Fibroblast of lung (primary cell): ENCODE results near the gene IQSEC3.

Experiments used
- CTCF ChIP-seq, 2 donors: IDR thresholded peaks in 1 of 2; conservative IDR thresholded peaks in 1 of 2; 1 replicate in 1 of 2; 2 replicates in 1 of 2; pipeline ENCODE4 v1.5.1; 2011 to 2012; ENCODE audit warnings: low read length in 2 of 2, control low read depth in 1 of 2, inconsistent platforms in 1 of 2, low read depth in 1 of 2, mild to moderate bottlenecking in 1 of 2
- EZH2 ChIP-seq: IDR thresholded peaks from 2 replicates; pipeline ENCODE4 v1.5.1; 2012; ENCODE audit warnings: low read length, control low read depth, mild to moderate bottlenecking; ENCODE audit errors: missing control alignments

GRCh38 chr12:87315-87714 lies 20.7 kb downstream of the IQSEC3 start:
- no peak for TF ChIP-seq CTCF (conservative IDR thresholded peaks at IDR 0.05 in 1 of 2, IDR thresholded peaks at IDR 0.05 in 1 of 2; ENCODE audit: low read depth in 1 of 2, low read length in 2 of 2)
- TF ChIP-seq EZH2 = no peak
